NCI-H446 (cell line): Measurements from ENCODE around the gene PANX2.
"Not testable (repeated sequence)": the region's sequence is repeated elsewhere in the genome, so short reads cannot be mapped to it uniquely, and the experiment has no call there.

Experiments used
- DNase-seq, 2 experiments: peaks; one replicate each; lab custom pipeline; 2025; lab: John Stamatoyannopoulos, UW

Gene PANX2

GRCh38 chr22:50147258-50148165 is 23.0 kb upstream of the PANX2 start:
- DNase-seq: not testable (repeated sequence)

- DNase-seq: no peak
Observed at GRCh38 chr22:50148166-50148500, 22.4 kb upstream of the PANX2 start.

- peak; percentile 28 to 38 for DNase-seq
Observed at GRCh38 chr22:50148991-50149721, 21.4 kb upstream of the PANX2 start.

- DNase-seq: peak in 1 of 2 experiments; percentile 40
Observed at GRCh38 chr22:50150161-50151129, 20.1 kb upstream of the PANX2 start.

- DNase-seq: no peak
Observed at GRCh38 chr22:50151571-50152537, 18.7 kb upstream of the PANX2 start.

GRCh38 chr22:50153056-50153755 is 17.3 kb upstream of the PANX2 start:
- DNase-seq: no peak

- DNase-seq: no peak
Observed at GRCh38 chr22:50153756-50154140, 16.8 kb upstream of the PANX2 start.

- no peak for DNase-seq
Observed at GRCh38 chr22:50157709-50158375, 12.7 kb upstream of the PANX2 start.

GRCh38 chr22:50160947-50161346 is 9.6 kb upstream of the PANX2 start:
- DNase-seq: no peak

- no peak for DNase-seq
Observed at GRCh38 chr22:50161508-50162390, 8.8 kb upstream of the PANX2 start.

GRCh38 chr22:50162391-50162956 is 8.1 kb upstream of the PANX2 start:
- no peak for DNase-seq

- no peak for DNase-seq
Observed at GRCh38 chr22:50165436-50166123, 5.0 kb upstream of the PANX2 start.

GRCh38 chr22:50167689-50168489 is 2.6 kb upstream of the PANX2 start:
- DNase-seq: no peak

GRCh38 chr22:50168490-50169180 is 1.9 kb upstream of the PANX2 start:
- DNase-seq: not testable (repeated sequence)

- DNase-seq: no peak
Observed at GRCh38 chr22:50169181-50169759, 1.3 kb upstream of the PANX2 start.
